ENCODE measurements around the gene RNF43. TPM values are rescaled to one million over a fixed set of nuclear protein-coding genes. Genes with fewer than 3 reads are reported as not detected.

The RNF43 gene
- total and polyA plus RNA-seq, 2 of the 13 experiments (the other 11 are each of a cell fraction or from before 2014, with no cell fraction given), result 31.0 to 53.4 TPM

DNA sequence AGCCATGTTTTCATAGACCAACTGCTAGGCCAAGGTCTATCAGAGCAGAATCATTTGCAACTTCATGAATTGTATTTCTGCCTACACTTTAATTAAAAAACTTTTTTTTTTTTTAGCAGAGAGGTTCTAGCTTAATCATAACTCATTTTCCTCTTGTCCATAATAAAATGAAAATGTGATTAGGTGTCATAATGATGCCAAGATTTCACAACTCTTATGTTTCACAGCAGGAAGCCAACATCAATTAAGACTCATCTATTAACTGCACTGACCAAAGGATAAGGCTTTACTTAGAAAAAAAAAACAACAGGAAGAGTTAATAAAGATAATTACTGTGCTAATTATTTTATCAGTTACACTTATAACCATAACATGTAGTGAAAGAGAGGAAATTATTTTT is 18.9 kb upstream of the RNF43 start:
- CTCF ChIA-PET (ENCODE audit: low intra/inter-chr PET ratio, low total read pairs), result no interaction called here
- TF ChIP-seq REXO4 (CRISPR knock-in tag; IDR thresholded peaks at IDR 0.05; ENCODE audit: borderline replicate concordance) (no peak), EP300 (IDR thresholded peaks at IDR 0.05; ENCODE audit: low read depth in 2 of 2, low read length in 2 of 2) (no peak), EP300 (CRISPR knock-in tag; IDR thresholded peaks at IDR 0.05; ENCODE audit: borderline replicate concordance) (no peak), THAP8 (CRISPR knock-in tag; IDR thresholded peaks at IDR 0.05; ENCODE audit: borderline replicate concordance) (no peak), HOXA9 (CRISPR knock-in tag; IDR thresholded peaks at IDR 0.05; ENCODE audit: borderline replicate concordance) (no peak), DZIP1 (CRISPR knock-in tag; IDR thresholded peaks at IDR 0.05) (no peak), CCDC6 (CRISPR knock-in tag; IDR thresholded peaks at IDR 0.05) (no peak), MAFG (CRISPR knock-in tag; IDR thresholded peaks at IDR 0.05) (no peak), SRSF1 (optimal IDR thresholded peaks at IDR 0.05; ENCODE audit: low read depth, low read length) (no peak), MEIS2 (CRISPR knock-in tag; IDR thresholded peaks at IDR 0.05) (no peak), ADNP (CRISPR knock-in tag; IDR thresholded peaks at IDR 0.05) (no peak), NR2C2 (CRISPR knock-in tag; IDR thresholded peaks at IDR 0.05; ENCODE audit: borderline replicate concordance) (no peak), MYC (CRISPR knock-in tag; IDR thresholded peaks at IDR 0.05; ENCODE audit: borderline replicate concordance) (no peak), ZBTB1 (CRISPR knock-in tag; IDR thresholded peaks at IDR 0.05; ENCODE audit: borderline replicate concordance) (no peak), PHF20 (CRISPR knock-in tag; IDR thresholded peaks at IDR 0.05) (no peak)
- TF ChIP-seq, protein P1, sequence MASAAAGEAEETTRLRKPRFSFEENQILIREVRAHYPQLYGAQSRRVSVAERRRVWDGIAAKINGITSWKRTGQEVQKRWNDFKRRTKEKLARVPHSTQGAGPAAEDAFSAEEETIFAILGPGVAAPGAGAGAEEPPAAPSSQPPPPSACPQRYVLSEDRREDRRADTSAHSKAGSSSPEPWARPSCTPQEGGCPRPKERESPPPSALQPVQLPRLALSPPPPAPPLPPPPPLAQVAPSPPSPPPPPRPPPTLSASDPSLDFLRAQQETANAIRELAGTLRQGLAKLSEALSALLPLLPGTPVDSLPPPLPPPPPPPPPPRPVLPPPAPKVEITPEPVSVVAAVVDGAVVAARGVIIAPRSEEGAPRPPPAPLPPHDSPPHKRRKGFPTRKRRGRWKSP (CRISPR knock-in tag; IDR thresholded peaks at IDR 0.05), result no peak
- TF ChIP-seq, protein P2, sequence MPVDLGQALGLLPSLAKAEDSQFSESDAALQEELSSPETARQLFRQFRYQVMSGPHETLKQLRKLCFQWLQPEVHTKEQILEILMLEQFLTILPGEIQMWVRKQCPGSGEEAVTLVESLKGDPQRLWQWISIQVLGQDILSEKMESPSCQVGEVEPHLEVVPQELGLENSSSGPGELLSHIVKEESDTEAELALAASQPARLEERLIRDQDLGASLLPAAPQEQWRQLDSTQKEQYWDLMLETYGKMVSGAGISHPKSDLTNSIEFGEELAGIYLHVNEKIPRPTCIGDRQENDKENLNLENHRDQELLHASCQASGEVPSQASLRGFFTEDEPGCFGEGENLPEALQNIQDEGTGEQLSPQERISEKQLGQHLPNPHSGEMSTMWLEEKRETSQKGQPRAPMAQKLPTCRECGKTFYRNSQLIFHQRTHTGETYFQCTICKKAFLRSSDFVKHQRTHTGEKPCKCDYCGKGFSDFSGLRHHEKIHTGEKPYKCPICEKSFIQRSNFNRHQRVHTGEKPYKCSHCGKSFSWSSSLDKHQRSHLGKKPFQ (CRISPR knock-in tag; IDR thresholded peaks at IDR 0.05; ENCODE audit: insufficient replicate concordance), result no peak
- POLR2A ChIA-PET, result interaction anchor here (0.9 kb wide), 2 partner anchors 19 to 84 kb away, joined by 4 to 5 read pairs; partner anchors contain the start of genes RNF43 and SUPT4H1
- FAIRE-seq (no peak), DNase-seq (ENCODE audit: low spot score) (no peak), ATAC-seq (no peak)
- no peak overlapping the region for H3K27ac ChIP-seq (ENCODE audit: extremely low read length, insufficient read depth, low read length)
- no peaks in the 10 kb centered on the region for H3K4me1 ChIP-seq (ENCODE audit: insufficient read depth, low read length)
- in situ Hi-C loops (cut with HindIII; ENCODE audit: extremely low pct_ligation_motif_present, low pct_unique_long_range_greater_than_20kb) (no loop called here), intact Hi-C loops (cut with micrococcal nuclease; ENCODE audit: unreplicated experiment) (no loop called here)
- H3K4me3 ChIP-seq (replicated peaks in 1 of 3; ENCODE audit: insufficient read depth in 1 of 3, low read depth in 2 of 3, low read length in 3 of 3), result no peak overlapping the region
- no peaks in the 10 kb centered on the region for H3K9me3 ChIP-seq (ENCODE audit: low read length)
- H3K4me2 ChIP-seq (ENCODE audit: low read depth, low read length), result no peak overlapping the region
- no TSS peak for BruUV-seq (replicated peaks)
- no peak overlapping the region for H3K9ac ChIP-seq (ENCODE audit: insufficient read depth, low read depth, low read length)
- no peaks in the 10 kb centered on the region for H3K36me3 ChIP-seq (replicated peaks in 1 of 2; ENCODE audit: control insufficient read depth in 1 of 2, insufficient read depth in 2 of 2, low read length in 2 of 2)
- peaks cover 0 to 5% of the 10 kb centered on the region in 2 experiments; a peak in 3 of 5 replicates for H3K27me3 ChIP-seq (ENCODE audit: control insufficient read depth in 1 of 2, insufficient read depth in 2 of 2, low read length in 2 of 2)
- H2AFZ ChIP-seq (ENCODE audit: low read length), result no peak overlapping the region
- no peaks in the 10 kb centered on the region for H4K20me1 ChIP-seq (ENCODE audit: insufficient read depth, low read length)
- no peaks in the 10 kb centered on the region for H3K79me2 ChIP-seq (ENCODE audit: insufficient read depth, low read length)
